Loucy (cell line): ENCODE measurements around the gene SP3.

Experiments
- EZH2phosphoT487 ChIP-seq: fragments of 200-600 bp; IDR thresholded peaks from 2 replicates; pipeline ENCODE4 v1.6.1; 2018; ENCODE audit warnings: antibody characterized with exemption, mild to moderate bottlenecking, moderate library complexity, borderline replicate concordance
- TF ChIP-seq, protein P1 (sequence below): fragments of 200-600 bp; sonication (generic); conservative IDR thresholded peaks from 2 replicates; pipeline ENCODE4 v1.5.1; 2014; ENCODE audit warnings: mild to moderate bottlenecking, antibody characterized with exemption, low read length

DNA sequence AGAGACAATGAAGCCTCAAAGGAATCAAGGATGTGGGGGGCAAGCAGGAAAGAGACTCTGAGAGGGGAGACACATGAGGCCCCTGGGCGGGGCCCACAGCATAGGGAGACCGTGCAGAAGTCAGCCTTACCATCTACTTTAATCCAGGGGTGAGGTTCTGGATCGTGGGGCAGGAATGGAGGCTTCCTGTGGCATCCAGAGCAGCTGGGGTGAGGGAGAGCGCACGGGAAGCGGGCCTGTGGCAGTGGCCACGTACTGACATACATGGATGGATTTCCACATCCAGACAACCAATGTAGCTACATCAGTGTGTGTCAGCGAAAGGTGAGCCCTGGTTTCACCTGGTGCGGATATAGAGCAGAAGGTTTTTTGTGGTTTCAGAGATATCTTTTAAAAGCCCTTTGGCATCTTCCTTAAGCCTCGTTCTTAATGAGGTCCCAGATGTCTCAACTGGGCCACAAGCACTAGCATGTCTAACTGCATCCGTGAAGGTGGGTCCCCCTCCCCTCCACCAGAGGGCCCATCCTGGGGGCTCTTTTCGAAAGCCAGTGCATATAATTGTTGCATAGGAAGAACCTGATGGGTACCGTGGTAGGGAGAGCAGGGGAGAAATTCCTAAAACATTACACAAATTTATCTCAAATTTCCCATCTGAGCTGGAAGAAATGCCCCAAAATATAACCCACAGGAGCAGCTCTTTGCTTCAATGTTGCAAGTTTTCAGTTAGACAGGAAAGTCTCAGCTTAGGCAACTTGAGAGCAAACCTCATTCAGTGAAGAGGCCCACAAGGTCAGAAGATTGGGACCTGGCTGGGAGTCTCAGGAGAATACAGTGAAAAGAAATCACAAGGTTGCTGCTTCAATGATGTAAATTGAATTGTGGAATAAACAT, 90.9 kb downstream of the SP3 start:
- TF ChIP-seq, protein P1, sequence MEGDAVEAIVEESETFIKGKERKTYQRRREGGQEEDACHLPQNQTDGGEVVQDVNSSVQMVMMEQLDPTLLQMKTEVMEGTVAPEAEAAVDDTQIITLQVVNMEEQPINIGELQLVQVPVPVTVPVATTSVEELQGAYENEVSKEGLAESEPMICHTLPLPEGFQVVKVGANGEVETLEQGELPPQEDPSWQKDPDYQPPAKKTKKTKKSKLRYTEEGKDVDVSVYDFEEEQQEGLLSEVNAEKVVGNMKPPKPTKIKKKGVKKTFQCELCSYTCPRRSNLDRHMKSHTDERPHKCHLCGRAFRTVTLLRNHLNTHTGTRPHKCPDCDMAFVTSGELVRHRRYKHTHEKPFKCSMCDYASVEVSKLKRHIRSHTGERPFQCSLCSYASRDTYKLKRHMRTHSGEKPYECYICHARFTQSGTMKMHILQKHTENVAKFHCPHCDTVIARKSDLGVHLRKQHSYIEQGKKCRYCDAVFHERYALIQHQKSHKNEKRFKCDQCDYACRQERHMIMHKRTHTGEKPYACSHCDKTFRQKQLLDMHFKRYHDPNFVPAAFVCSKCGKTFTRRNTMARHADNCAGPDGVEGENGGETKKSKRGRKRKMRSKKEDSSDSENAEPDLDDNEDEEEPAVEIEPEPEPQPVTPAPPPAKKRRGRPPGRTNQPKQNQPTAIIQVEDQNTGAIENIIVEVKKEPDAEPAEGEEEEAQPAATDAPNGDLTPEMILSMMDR: no peak
- no peak for TF ChIP-seq EZH2phosphoT487
